Neuron (in vitro differentiated cells): ENCODE results near the gene CDH22.

Experiments used
- H2AFZ ChIP-seq: one replicate; pipeline ENCODE4 v1.6.1; 2013; ENCODE audit warnings: low read depth, mild to moderate bottlenecking, inconsistent platforms, low read length, moderate library complexity
- H3K27me3 ChIP-seq: one replicate; pipeline ENCODE4 v1.6.1; 2013; ENCODE audit warnings: low read length; ENCODE audit not compliant: insufficient read depth
- H3K36me3 ChIP-seq: one replicate; pipeline ENCODE4 v1.6.1; 2013; ENCODE audit warnings: low read length; ENCODE audit not compliant: insufficient read depth
- H3K4me1 ChIP-seq: one replicate; pipeline ENCODE4 v1.6.1; 2013; ENCODE audit warnings: low read length; ENCODE audit not compliant: insufficient read depth
- H3K4me3 ChIP-seq: 2 replicates; pipeline ENCODE4 v1.5.1; 2013; ENCODE audit warnings: mild to moderate bottlenecking, low read length, moderate library complexity
- H3K9me3 ChIP-seq: one replicate; pipeline ENCODE4 v1.6.1; 2013; ENCODE audit warnings: low read length

CDH22 gene

DNA sequence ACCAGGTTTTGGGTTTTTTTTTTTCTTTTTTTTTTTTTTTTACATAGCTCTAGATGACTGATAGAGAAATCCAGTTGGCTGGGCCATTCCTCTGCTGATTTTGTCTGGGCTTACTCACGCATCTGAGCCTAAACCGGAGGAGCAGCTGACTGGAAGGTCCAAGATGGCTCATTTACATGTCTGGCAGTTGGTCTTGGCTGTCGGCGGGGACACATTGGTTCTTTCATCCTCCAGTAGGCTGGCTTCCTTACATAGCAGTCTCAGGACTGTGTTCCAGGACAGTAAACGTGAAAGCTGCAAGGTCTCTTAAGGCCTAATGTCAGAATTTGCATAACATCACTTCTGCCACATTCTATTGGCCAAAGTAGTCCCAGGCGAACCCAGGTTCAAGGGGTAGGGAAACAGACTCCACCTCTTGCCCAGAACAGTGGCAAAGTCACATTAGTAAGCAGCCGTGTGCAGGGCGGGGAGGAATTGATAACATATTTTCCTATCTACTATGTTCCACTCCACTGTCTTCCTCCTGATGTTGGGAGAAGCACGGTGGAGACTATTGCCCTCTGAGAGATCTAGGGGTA is 87.0 kb downstream of the CDH22 start:
- Histone ChIP-seq H3K27me3 (no peaks in the 10 kb centered on the region), H3K4me3 (no peak overlapping the region), H3K36me3 (no peaks in the 10 kb centered on the region), H3K4me1 (peaks cover 19% of the 10 kb centered on the region), H3K9me3 (no peaks in the 10 kb centered on the region), H2AFZ (no peak overlapping the region)

DNA sequence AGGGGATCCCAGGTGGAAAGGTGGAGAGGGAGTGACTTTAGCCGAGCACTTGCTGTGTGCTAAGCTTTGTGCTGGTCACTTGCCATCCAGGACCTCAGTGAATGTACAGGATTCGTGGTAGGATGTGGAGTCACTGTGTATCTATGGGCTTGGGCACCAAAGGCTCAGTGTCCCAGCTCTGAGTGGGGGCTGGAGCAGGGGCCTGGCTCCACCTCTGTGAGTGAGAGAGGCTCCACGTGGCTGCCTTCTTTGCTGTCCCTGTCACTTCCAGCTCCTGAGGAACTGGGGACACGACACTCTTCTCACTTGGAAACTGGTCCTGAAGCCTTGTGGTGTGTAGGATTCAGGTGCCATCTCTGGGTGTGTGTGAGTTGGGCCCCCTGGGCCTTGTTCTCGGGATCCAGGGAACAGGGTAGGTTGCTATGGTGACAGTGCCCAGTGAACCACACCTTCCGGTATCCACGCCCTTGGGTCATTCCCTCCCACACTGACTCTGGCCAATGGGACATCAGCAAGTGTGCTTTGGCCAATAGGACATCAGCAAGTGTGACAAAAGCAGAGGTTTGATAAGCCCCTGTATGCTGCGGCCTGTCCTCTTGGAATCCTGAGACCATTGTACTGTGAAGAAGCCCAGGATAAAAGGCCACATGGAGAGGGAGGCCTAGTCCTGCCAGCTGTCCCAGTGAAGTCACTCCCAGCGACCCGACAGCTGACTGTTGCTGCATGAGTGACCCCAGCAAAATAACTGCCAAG is 87.7 kb downstream of the CDH22 start:
- Histone ChIP-seq H3K4me3 (no peak overlapping the region), H3K9me3 (no peaks in the 10 kb centered on the region), H3K4me1 (peaks cover 26% of the 10 kb centered on the region), H3K27me3 (no peaks in the 10 kb centered on the region), H2AFZ (no peak overlapping the region), H3K36me3 (no peaks in the 10 kb centered on the region)

DNA sequence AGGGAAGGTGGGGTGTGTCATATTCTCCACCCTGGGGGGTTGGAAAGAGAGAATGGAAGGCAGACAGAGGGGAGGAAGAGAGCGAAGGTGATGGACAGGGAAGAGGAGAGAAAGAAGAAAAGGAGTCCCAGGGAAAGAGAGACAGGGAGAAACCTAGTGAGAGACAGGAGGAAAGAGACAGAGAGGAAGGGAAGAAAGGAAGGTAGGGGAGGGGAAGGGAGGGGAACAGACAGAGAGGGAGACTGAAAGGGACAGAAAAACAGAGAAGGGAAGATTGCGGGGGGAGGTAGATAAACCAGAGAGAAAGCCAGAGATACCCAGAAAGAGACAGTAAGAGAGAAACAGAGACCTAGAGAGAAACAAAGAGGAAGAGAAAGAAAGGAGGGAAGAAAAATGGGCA is 88.4 kb downstream of the CDH22 start:
- no peaks in the 10 kb centered on the region for H3K36me3 ChIP-seq
- H3K9me3 ChIP-seq: no peaks in the 10 kb centered on the region
- H2AFZ ChIP-seq: no peak overlapping the region
- H3K27me3 ChIP-seq: no peaks in the 10 kb centered on the region
- H3K4me3 ChIP-seq: no peak overlapping the region
- H3K4me1 ChIP-seq: peaks cover 27% of the 10 kb centered on the region

DNA sequence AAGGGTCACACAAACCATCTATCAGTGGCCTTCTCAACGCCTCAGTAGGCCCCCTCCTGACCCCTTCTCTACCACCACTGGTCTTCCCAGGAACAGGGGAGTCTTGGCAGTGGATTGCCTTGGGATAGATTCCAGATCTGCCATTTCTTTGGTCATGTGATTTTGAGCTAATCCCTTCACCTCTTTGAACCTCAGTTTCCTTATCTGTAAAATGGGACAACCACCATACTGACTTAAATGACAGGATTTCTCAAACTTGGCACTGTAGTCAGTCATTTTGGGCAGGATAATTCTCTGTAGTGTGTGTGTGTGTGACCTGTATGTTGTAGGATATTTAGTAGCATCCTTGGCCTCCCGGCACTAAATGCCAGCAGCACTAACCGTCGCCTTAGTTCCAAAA is 89.1 kb downstream of the CDH22 start:
- Histone ChIP-seq H3K4me1 (peaks cover 27% of the 10 kb centered on the region), H3K4me3 (no peak overlapping the region), H2AFZ (no peak overlapping the region), H3K36me3 (no peaks in the 10 kb centered on the region), H3K27me3 (no peaks in the 10 kb centered on the region), H3K9me3 (no peaks in the 10 kb centered on the region)

DNA sequence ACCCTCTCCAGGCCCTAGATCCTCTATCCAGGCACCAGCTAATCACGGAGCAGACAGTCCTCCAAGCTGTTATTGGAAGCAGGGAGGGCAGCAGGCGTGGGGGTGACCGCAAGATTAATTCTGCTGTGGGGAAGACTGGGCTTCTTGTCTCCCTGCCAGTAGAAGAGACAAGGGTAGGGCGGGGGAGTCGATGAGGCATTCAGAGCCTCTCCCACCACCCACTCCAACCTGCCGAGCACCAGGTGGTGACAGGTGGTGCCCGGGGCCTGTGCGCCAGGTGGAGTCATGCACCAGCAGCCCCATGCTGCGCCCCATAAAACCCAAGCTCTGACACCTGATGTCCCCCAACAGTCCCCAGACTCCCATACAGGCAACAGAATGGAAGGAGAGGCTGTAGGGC is 89.6 kb downstream of the CDH22 start:
- H3K9me3 ChIP-seq: no peaks in the 10 kb centered on the region
- H3K36me3 ChIP-seq: no peaks in the 10 kb centered on the region
- no peaks in the 10 kb centered on the region for H3K27me3 ChIP-seq
- H3K4me1 ChIP-seq: peaks cover 27% of the 10 kb centered on the region
- H3K4me3 ChIP-seq: no peak overlapping the region
- no peak overlapping the region for H2AFZ ChIP-seq

DNA sequence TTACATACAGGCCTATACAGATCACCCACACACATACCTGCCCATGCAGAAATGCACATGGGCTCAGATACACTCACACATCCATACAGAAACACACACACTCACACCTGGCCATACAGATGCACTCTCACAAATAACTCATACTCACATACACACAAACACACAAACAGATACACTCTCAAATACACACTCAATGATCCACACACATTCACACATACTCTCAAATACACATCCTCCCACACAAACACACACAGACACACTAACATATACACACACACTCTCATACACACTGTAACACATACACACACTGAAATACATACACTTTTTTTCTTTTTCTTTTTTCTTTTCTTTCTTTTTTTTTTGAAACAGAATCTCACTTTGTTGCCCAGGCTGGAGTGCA is 90.7 kb downstream of the CDH22 start:
- no peaks in the 10 kb centered on the region for H3K36me3 ChIP-seq
- no peak overlapping the region for H2AFZ ChIP-seq
- H3K27me3 ChIP-seq: no peaks in the 10 kb centered on the region
- H3K9me3 ChIP-seq: no peaks in the 10 kb centered on the region
- no peak overlapping the region for H3K4me3 ChIP-seq
- H3K4me1 ChIP-seq: peaks cover 27% of the 10 kb centered on the region

DNA sequence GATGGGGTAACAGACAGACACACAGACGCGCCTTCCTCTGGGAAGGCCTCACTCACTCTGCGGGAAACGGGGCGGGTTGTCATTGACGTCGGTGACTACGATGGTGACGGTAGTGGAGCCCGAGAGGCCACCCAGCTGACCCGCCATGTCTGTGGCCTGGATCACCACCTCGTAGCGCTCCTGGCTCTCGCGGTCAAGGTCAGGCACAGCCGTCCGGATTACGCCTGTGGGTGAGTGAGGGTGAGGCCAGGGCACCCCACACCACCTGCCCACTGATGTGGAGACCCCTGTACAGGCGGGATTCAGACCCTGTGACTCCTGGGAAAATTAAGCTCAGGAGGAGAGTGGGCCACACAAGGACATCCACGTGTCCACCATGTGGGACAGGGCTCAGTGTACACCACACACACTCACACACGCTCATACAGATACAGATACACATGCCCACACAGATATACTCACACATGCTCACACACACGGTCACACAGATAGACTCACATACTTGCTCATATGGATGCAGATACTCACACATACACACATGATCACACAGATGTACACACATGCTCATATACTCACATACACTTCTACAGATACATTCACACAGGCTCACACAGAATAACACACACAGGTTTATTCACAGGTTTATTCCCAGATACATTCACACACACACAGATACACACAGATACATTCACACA is 91.4 kb downstream of the CDH22 start:
- Histone ChIP-seq H2AFZ (no peak overlapping the region), H3K36me3 (no peaks in the 10 kb centered on the region), H3K4me3 (no peak overlapping the region), H3K9me3 (no peaks in the 10 kb centered on the region), H3K27me3 (no peaks in the 10 kb centered on the region), H3K4me1 (peaks cover 27% of the 10 kb centered on the region)

DNA sequence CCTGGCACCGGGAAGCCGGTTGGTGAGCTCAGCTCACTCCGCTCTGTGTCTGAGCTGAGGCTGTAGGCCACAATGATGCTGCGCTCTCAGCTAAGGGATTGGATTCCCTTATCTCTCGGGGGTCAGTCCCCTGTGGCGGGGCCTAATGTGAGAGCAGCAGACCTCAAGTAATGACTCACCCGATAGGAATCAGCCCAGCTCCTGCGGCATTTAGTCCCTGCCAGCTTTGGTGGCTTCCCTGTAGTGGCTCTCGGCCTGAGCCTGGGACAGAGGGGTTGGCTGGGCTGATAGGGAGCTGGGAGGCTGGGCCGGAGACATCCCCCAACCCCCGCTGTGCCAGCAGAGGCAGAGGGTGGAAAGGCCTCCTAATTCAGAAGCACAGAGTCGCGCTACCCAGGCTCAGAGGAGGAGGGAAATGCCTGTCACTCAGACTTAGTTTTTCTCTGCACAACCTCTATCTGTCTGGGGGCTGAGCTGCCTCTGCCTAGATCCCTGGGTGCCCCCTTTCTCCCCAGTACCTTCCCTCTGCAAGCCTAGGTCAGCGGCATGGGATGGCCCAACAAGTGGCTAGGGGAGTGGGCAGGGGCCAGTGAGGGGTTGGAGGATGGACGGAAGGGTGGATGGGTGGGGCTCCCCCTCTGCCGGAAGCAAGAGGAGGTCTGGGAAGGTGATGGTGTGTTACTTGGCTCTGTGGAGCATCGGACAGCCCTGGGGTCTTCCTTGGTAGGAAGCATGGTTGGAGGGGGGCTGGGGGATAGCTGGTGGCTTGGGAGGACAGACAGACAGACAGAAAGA is 92.2 kb downstream of the CDH22 start:
- Histone ChIP-seq H3K9me3 (no peaks in the 10 kb centered on the region), H3K4me3 (no peak overlapping the region), H2AFZ (no peak overlapping the region), H3K4me1 (peaks cover 20% of the 10 kb centered on the region), H3K27me3 (no peaks in the 10 kb centered on the region), H3K36me3 (no peaks in the 10 kb centered on the region)

DNA sequence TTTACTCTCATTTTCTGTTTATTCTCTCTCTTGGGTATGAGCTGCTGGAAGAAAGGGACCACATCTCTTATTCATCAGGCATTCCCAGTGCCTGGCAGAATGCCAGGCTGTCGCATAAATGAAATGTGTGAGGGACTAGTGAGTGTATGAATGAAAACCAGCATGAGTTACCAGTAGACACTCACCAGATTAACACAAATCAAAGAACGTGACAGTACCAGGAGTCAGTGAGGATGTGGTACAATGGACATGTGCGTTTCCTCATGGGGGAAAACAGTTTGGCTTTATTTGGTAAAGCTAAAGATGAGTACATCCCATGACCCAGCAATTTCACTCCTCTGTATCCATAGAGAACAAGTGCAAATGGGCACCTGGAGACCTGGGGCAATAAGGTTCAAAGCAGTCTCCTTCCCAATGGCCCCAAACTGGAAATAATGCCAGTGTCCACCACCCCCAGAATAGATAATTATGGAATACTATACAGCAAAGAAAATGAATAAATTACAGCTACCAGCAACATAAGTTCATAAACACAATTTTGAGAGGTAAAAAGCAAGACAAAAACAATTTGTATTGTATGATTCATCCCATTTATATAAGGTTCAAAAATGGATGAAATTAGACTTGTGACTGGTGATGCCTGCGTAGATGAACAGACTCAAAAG is 93.3 kb downstream of the CDH22 start:
- Histone ChIP-seq H3K4me3 (no peak overlapping the region), H3K4me1 (peaks cover 11% of the 10 kb centered on the region)

DNA sequence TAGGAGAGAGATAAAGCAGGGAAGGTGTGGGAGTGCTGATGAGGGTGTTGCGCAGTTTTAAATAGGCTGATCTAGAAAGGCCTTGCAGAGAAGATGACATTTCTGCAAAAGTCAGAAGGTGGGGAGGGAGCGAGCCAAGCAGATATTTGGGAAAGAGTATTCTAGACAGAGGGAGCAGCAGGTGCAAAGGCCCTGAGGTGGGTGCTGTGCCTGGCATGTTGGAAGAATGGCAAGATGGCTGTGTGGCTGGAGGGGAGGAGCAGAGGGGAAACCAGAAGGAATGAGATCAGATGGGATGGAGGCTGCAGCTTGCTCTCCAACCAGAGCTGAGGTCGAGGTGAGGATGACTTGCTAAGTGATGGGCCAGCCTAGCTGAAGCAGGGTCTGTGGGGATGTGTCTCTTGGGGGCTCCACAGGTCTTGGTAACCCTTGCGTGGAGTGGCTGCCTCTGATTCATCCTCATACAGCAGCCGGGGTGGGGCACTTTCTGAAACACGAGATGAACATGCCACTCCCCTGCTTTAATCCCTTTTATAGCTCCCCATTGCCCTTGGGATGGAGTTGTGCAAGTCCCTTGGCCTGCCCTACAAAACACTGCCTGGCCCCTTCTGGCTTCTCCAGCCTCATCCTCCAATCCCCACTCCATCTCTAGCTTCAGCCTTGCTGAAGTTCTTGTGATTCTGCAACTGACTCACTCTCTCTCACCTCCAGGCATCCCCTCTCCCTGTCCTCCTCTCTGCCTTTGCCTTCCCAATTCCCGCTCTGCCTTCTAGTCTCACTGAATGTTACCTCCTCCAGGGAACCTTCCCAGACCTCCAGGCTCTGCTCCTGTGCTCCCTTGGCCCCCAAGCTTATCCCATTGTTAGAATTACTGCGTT is 94.1 kb downstream of the CDH22 start:
- H3K36me3 ChIP-seq: no peaks in the 10 kb centered on the region

More for the DNA sequence above, 93.3 kb downstream of the CDH22 start:
- Histone ChIP-seq H3K36me3 (no peaks in the 10 kb centered on the region), H2AFZ (no peak overlapping the region), H3K27me3 (no peaks in the 10 kb centered on the region), H3K9me3 (no peaks in the 10 kb centered on the region)

DNA sequence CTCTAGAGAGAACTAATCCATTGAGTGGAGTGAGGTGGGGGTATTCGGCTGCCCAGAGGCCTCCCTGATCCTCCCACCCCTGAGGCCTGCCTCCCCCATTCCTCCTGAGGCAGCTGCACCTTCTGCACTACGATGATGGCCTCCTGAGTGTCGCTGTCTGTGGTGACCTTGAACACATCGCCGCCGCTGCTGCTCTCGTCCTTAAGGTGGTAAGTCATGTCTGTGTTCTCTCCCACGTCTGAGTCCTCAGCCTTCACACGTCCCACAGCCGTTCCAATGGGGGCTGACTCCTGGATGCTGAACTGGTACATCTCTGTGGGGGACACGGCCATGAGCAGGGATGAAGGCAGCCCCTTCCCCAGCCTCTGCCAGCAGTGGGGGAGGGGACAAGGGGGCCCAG is 95.4 kb downstream of the CDH22 start:
- Histone ChIP-seq H3K9me3 (no peaks in the 10 kb centered on the region), H3K4me1 (peaks cover 11% of the 10 kb centered on the region), H2AFZ (no peak overlapping the region), H3K4me3 (no peak overlapping the region), H3K36me3 (no peaks in the 10 kb centered on the region), H3K27me3 (no peaks in the 10 kb centered on the region)

More for the DNA sequence above, 94.1 kb downstream of the CDH22 start:
- no peak overlapping the region for H3K4me3 ChIP-seq
- no peaks in the 10 kb centered on the region for H3K27me3 ChIP-seq
- no peak overlapping the region for H2AFZ ChIP-seq
- no peaks in the 10 kb centered on the region for H3K9me3 ChIP-seq
- peaks cover 11% of the 10 kb centered on the region for H3K4me1 ChIP-seq

DNA sequence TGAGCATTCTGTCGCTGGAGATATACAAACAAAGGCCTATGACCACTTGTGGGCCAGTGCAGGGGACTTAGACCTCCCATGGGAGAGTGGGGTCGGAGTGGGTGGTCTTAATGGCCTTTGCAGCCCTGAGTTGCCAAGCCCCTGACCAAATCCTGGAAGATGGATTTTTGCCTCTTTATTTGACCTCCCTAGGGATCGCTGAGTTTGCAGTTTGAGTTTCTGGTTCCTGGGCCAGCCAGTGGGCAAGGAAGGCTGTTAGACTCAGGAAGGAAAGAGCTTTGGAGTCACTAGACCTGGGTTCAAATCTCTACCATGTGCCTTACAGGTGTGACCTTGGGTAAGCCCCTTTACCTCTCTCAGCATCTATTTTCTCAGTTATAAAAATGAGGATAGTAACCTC is 96.0 kb downstream of the CDH22 start:
- H2AFZ ChIP-seq: no peak overlapping the region
- peaks cover 11% of the 10 kb centered on the region for H3K4me1 ChIP-seq
- no peaks in the 10 kb centered on the region for H3K36me3 ChIP-seq
- H3K27me3 ChIP-seq: peaks cover 3% of the 10 kb centered on the region
- no peak overlapping the region for H3K4me3 ChIP-seq
- H3K9me3 ChIP-seq: no peaks in the 10 kb centered on the region
